SK-N-SH (cell line): ENCODE data around the gene MT2A. TPM values are rescaled to one million over a fixed set of nuclear protein-coding genes. Genes with fewer than 3 reads are reported as not detected.
A peak's percentile ranks its signal among the peaks of the same experiment; 100 is the strongest.

ENCODE experiments used
- CTCF ChIA-PET: fragments of 300-600, 350-600 bp; formaldehyde crosslinking; extraction: SDS; loops from one replicate; lab custom pipeline; 2021; lab: Yijun Ruan, JAX
- POLR2A ChIA-PET: fragments of 350-600 bp; sonication (Branson Sonifier 250); formaldehyde crosslinking; extraction: SDS; loops from one replicate; lab custom pipeline; 2020; ENCODE audit warnings: antibody characterized with exemption, inconsistent platforms; lab: Yijun Ruan, JAX
- DNase-seq: peaks from one replicate; pipeline ENCODE4 v3.0.0; 2012
- H2AFZ ChIP-seq: fragments of 200-600 bp; sonication (generic); 2 replicates; pipeline ENCODE4 v1.8.1; 2016; ENCODE audit warnings: antibody characterized with exemption, mild to moderate bottlenecking, low read depth
- H3F3A ChIP-seq: fragments of 200-600 bp; sonication (generic); replicated peaks from 2 replicates; pipeline ENCODE3; 2016; ENCODE audit warnings: antibody characterized with exemption, mild to moderate bottlenecking; ENCODE audit not compliant: insufficient read depth
- H3K27ac ChIP-seq, 2 experiments: fragments of 200-500 bp in 1 of 2; fragments of 200-600 bp in 1 of 2; sonication (Bioruptor generic) in 1 of 2; sonication (generic), shearing (Covaris generic) in 1 of 2; 2 replicates each; pipeline versions ENCODE4 v1.5.1 to v1.6.1; 2014 to 2016; ENCODE audit warnings: low read depth in 2 of 2, inconsistent platforms in 1 of 2, low read length in 1 of 2, mild to moderate bottlenecking in 1 of 2, mixed read lengths in 1 of 2
- H3K27me3 ChIP-seq: fragments of 200-600 bp; sonication (generic), shearing (Covaris generic); 2 replicates; pipeline ENCODE4 v1.6.1; 2016; ENCODE audit warnings: mixed run types; ENCODE audit not compliant: insufficient read depth
- H3K36me3 ChIP-seq, 2 experiments: fragments of 200-500 bp in 1 of 2; fragments of 200-600 bp in 1 of 2; sonication (Bioruptor generic) in 1 of 2; sonication (generic) in 1 of 2; replicated peaks in 1 of 2; 2 replicates each; pipeline versions ENCODE3 to v1.5.1; 2014 to 2016; ENCODE audit warnings: low read length in 1 of 2, mild to moderate bottlenecking in 1 of 2; ENCODE audit not compliant: insufficient read depth in 2 of 2, control insufficient read depth in 1 of 2
- H3K4me1 ChIP-seq, 2 experiments: fragments of 200-500 bp in 1 of 2; fragments of 200-600 bp in 1 of 2; sonication (Bioruptor generic) in 1 of 2; sonication (generic), shearing (Covaris generic) in 1 of 2; 2 replicates each; pipeline versions ENCODE4 v1.5.1 to v1.6.1; 2014 to 2016; ENCODE audit warnings: low read depth in 1 of 2, low read length in 1 of 2, mixed run types in 1 of 2; ENCODE audit not compliant: insufficient read depth in 2 of 2, control insufficient read depth in 1 of 2
- H3K4me2 ChIP-seq: fragments of 200-600 bp; sonication (generic), shearing (Covaris generic); 2 replicates; pipeline ENCODE4 v1.6.1; 2017; ENCODE audit warnings: mixed run types
- H3K4me3 ChIP-seq, 2 experiments: fragments of 200-500 bp in 1 of 2; fragments of 200-600 bp in 1 of 2; sonication (Bioruptor generic) in 1 of 2; sonication (generic), shearing (Covaris generic) in 1 of 2; 2 replicates each; pipeline versions ENCODE4 v1.5.1 to v1.8.1; 2014 to 2016; ENCODE audit warnings: low read depth in 2 of 2, inconsistent platforms in 1 of 2, low read length in 1 of 2, mild to moderate bottlenecking in 1 of 2, mixed read lengths in 1 of 2, moderate library complexity in 1 of 2
- H3K79me2 ChIP-seq: fragments of 200-600 bp; sonication (generic); 2 replicates; pipeline ENCODE4 v1.8.1; 2017; ENCODE audit warnings: mild to moderate bottlenecking; ENCODE audit not compliant: insufficient read depth
- H3K9ac ChIP-seq: fragments of 200-600 bp; sonication (generic); 2 replicates; pipeline ENCODE4 v1.6.1; 2017; ENCODE audit warnings: mixed run types
- H3K9me2 ChIP-seq: fragments of 200-600 bp; sonication (generic); 2 replicates; pipeline ENCODE4 v1.6.1; 2017; ENCODE audit warnings: mixed run types
- H3K9me3 ChIP-seq: fragments of 200-600 bp; sonication (generic); 2 replicates; pipeline ENCODE4 v1.6.1; 2017; ENCODE audit warnings: mixed run types, mild to moderate bottlenecking, moderate library complexity
- H4K20me1 ChIP-seq: fragments of 200-600 bp; sonication (generic); 2 replicates; pipeline ENCODE4 v1.6.1; 2017; ENCODE audit warnings: mild to moderate bottlenecking, mixed run types; ENCODE audit not compliant: insufficient read depth
- CTCF ChIP-seq: fragments of 200-600 bp; sonication (generic); IDR thresholded peaks from 2 replicates; pipeline ENCODE4 v1.6.1; 2017; ENCODE audit warnings: antibody characterized with exemption, mild to moderate bottlenecking, moderate library complexity
- EZH2phosphoT487 ChIP-seq: fragments of 200-600 bp; sonication (generic); IDR thresholded peaks from 2 replicates; pipeline ENCODE4 v1.6.1; 2017; ENCODE audit warnings: low read depth, mixed run types, mild to moderate bottlenecking, antibody characterized with exemption, moderate library complexity, borderline replicate concordance
- FOSL2 ChIP-seq: IDR thresholded peaks from 2 replicates; pipeline ENCODE4 v1.4.0; 2012; ENCODE audit warnings: low read depth, mild to moderate bottlenecking, moderate library complexity, borderline replicate concordance
- FOXJ3 ChIP-seq: sonication (generic); formaldehyde crosslinking; IDR thresholded peaks from 2 replicates; pipeline ENCODE4 v1.5.1; 2020; ENCODE audit warnings: mild to moderate bottlenecking, missing genetic modification reagents
- JUND ChIP-seq: IDR thresholded peaks from 2 replicates; pipeline ENCODE4 v1.4.0; 2012
- MAX ChIP-seq: IDR thresholded peaks from 2 replicates; pipeline ENCODE4 v1.4.0; 2012; ENCODE audit warnings: low read depth
- MXI1 ChIP-seq: IDR thresholded peaks from 2 replicates; pipeline ENCODE4 v1.6.1; 2012; ENCODE audit warnings: mild to moderate bottlenecking, low read depth, low read length, improper control_type of control experiment
- POLR2AphosphoS5 ChIP-seq: IDR thresholded peaks from 2 replicates; pipeline ENCODE4 v1.6.1; 2012; ENCODE audit warnings: low read depth, low read length
- RAD21 ChIP-seq: IDR thresholded peaks from 2 replicates; pipeline ENCODE4 v1.6.1; 2012; ENCODE audit warnings: mild to moderate bottlenecking, low read length
- RFX5 ChIP-seq: IDR thresholded peaks from 2 replicates; pipeline ENCODE4 v1.6.1; 2012; ENCODE audit warnings: mild to moderate bottlenecking, improper control_type of control experiment, low read length
- RXRA ChIP-seq: IDR thresholded peaks from 2 replicates; pipeline ENCODE4 v1.4.0; 2012; ENCODE audit warnings: low read depth, mild to moderate bottlenecking, borderline replicate concordance
- SMC3 ChIP-seq: IDR thresholded peaks from 2 replicates; pipeline ENCODE4 v1.6.1; 2012; ENCODE audit warnings: low read depth, low read length, improper control_type of control experiment
- TAF1 ChIP-seq: IDR thresholded peaks from 2 replicates; pipeline ENCODE4 v1.6.1; 2012; ENCODE audit warnings: low read depth, mild to moderate bottlenecking, low read length, moderate library complexity, borderline replicate concordance
- USF1 ChIP-seq: IDR thresholded peaks from 2 replicates; pipeline ENCODE4 v1.4.0; 2012; ENCODE audit warnings: low read depth, borderline replicate concordance
- YY1 ChIP-seq: IDR thresholded peaks from 2 replicates; pipeline ENCODE4 v1.4.0; 2012; ENCODE audit warnings: low read depth, mild to moderate bottlenecking
- WGBS: methylation state at CpG from one replicate; pipeline ENCODE4 v1.1.6; 2017; ENCODE audit warnings: low lambda C conversion rate; 5-methylcytosine and 5-hydroxymethylcytosine counted together
- polyA plus RNA-seq, 3 experiments: library from polyadenylated mRNA; depleted of rRNA; stranded (reverse); fragments of >200 nt; gene quantifications; 2 replicates each; pipeline ENCODE4 v1.2.3, GENCODE V29; 2012

Gene MT2A
- polyA plus RNA-seq, 1 of the 3 experiments (the other 2 are of a cell fraction), result 133 TPM

- 0 out of 2 replicates have a peak overlapping the region, but pooled peaks have one; percentile 32 for H3K4me2 ChIP-seq
- H2AFZ ChIP-seq, result 0 out of 2 replicates have a peak overlapping the region, but pooled peaks have one; percentile 47
- TF ChIP-seq TAF1, result 0 out of 2 replicates have a peak, but pooled peaks have one; percentile 18
- no peak for TF ChIP-seq FOXJ3 (CRISPR knock-in tag)
- TF ChIP-seq SMC3, result peak; percentile 77
- TF ChIP-seq USF1, result no peak
- peak; percentile 69 for TF ChIP-seq RAD21
- TF ChIP-seq POLR2AphosphoS5, result no peak
- peak; percentile 16; the same call in 1 of the 2 replicates for TF ChIP-seq FOSL2
- TF ChIP-seq YY1, result peak; percentile 49; the same call in 1 of the 2 replicates
- TF ChIP-seq CTCF, result peak; percentile 83
These were observed 7.9 kb upstream of the MT2A start for GRCh38 chr16:56600398-56600999.

GRCh38 chr16:56601325-56601724, 7.1 kb upstream of the MT2A start:
- H3K4me2 ChIP-seq, result no peak overlapping the region
- no peaks in the 10 kb centered on the region for H3K9me2 ChIP-seq
- H4K20me1 ChIP-seq, result no peaks in the 10 kb centered on the region
- H3K9ac ChIP-seq, result no peak overlapping the region
- POLR2A ChIA-PET, result no interaction called here
- H3K27ac ChIP-seq, result no peak overlapping the region
- H3K27me3 ChIP-seq, result no peaks in the 10 kb centered on the region
- 88% methylated on average over 9 of the region's 9 CpGs for WGBS
- H3K36me3 ChIP-seq, result no peaks in the 10 kb centered on the region
- H3K79me2 ChIP-seq, result no peaks in the 10 kb centered on the region
- peaks cover 1 to 3% of the 10 kb centered on the region in 2 experiments; a peak in 1 of 4 replicates for H3K4me1 ChIP-seq
- H3K4me3 ChIP-seq, result no peak overlapping the region
- H3K9me3 ChIP-seq, result no peaks in the 10 kb centered on the region
- no peak overlapping the region for H2AFZ ChIP-seq
- CTCF ChIA-PET, result interaction anchor here (0.9 to 8.2 kb wide), 28 partner anchors 8 to 1137 kb away, joined by 3 to 138 read pairs (median 5); partner anchors contain the start of genes MT1G and MT3
- no peak for TF ChIP-seq MXI1
- TF ChIP-seq FOXJ3 (CRISPR knock-in tag), result no peak
- no peak for TF ChIP-seq JUND
- TF ChIP-seq RXRA, result no peak
- no peak for TF ChIP-seq FOSL2
- TF ChIP-seq EZH2phosphoT487, result no peak
- no peak for TF ChIP-seq RAD21
- no peak for TF ChIP-seq MAX
- TF ChIP-seq RFX5, result no peak
- DNase-seq, result no peak
- peaks cover 13% of the 10 kb centered on the region for H3F3A ChIP-seq

More at GRCh38 chr16:56600398-56600999, 7.9 kb upstream of the MT2A start:
- H3K27ac ChIP-seq, result no peak overlapping the region
- H3K4me1 ChIP-seq, result no peaks in the 10 kb centered on the region; a peak in 1 of 4 replicates
- ChIA-PET CTCF (interaction anchor here (0.6 to 8.2 kb wide), 48 partner anchors 9 to 1136 kb away, joined by 3 to 138 read pairs (median 4); partner anchors contain the start of genes MT1G, MT1M and MT3), POLR2A (no interaction called here)
- peak; percentile 72 for DNase-seq
- no peaks in the 10 kb centered on the region for H3K36me3 ChIP-seq
- no peak overlapping the region for H3K9ac ChIP-seq
- H3K4me3 ChIP-seq, result peak overlapping the region in 1 of 2 experiments; percentile 6; a peak in 1 of 4 replicates
- 25% methylated on average over 8 of the region's 8 CpGs for WGBS
- H3K9me3 ChIP-seq, result no peaks in the 10 kb centered on the region
- H3K27me3 ChIP-seq, result no peaks in the 10 kb centered on the region
- H3K9me2 ChIP-seq, result no peaks in the 10 kb centered on the region
- H4K20me1 ChIP-seq, result no peaks in the 10 kb centered on the region
- no peaks in the 10 kb centered on the region for H3K79me2 ChIP-seq
- peaks cover 5% of the 10 kb centered on the region for H3F3A ChIP-seq
